Kidney (tissue), 14 donors: Measurements from ENCODE around the gene CYRIA. TPM values are rescaled to one million over a fixed set of nuclear protein-coding genes. Genes with fewer than 3 reads are reported as not detected.

Experiments
- DNase-seq, 5 donors: peaks; one replicate each; pipeline ENCODE4 v3.0.0-alpha.2; 2013 to 2020
- FAIRE-seq: peaks from 2 replicates; lab custom pipeline; 2012; peaks lifted over from hg19 to GRCh38; lab: Jason Lieb, UNC
- H3K27ac ChIP-seq, 2 donors: one replicate each; pipeline ENCODE4 v1.7.0; 2013; ENCODE audit warnings: low read depth in 2 of 2, low read length in 2 of 2, inconsistent platforms in 1 of 2
- H3K27me3 ChIP-seq: one replicate; pipeline ENCODE4 v1.7.1; 2013; ENCODE audit warnings: low read length, inconsistent platforms; ENCODE audit not compliant: control insufficient read depth, insufficient read depth
- H3K36me3 ChIP-seq, 3 donors: one replicate each; pipeline versions ENCODE4 v1.7.0 to v1.7.1; 2013; ENCODE audit warnings: low read length in 3 of 3, control low read depth in 1 of 3, inconsistent platforms in 1 of 3; ENCODE audit not compliant: insufficient read depth in 3 of 3, control insufficient read depth in 2 of 3
- H3K4me1 ChIP-seq, 3 donors: one replicate each; pipeline versions ENCODE4 v1.7.0 to v1.7.1; 2013; ENCODE audit warnings: low read length in 3 of 3, inconsistent platforms in 1 of 3, low read depth in 1 of 3; ENCODE audit not compliant: control insufficient read depth in 2 of 3, insufficient read depth in 2 of 3
- H3K4me3 ChIP-seq, 3 donors: one replicate each; pipeline versions ENCODE4 v1.7.0 to v1.8.1; 2013; ENCODE audit warnings: low read length in 3 of 3, control low read depth in 1 of 3, inconsistent platforms in 1 of 3
- H3K9ac ChIP-seq, 3 donors: one replicate each; pipeline versions ENCODE4 v1.7.0 to v1.7.1; 2013; ENCODE audit warnings: low read length in 3 of 3, control low read depth in 1 of 3, inconsistent platforms in 1 of 3
- H3K9me3 ChIP-seq, 3 donors: one replicate each; pipeline versions ENCODE4 v1.7.0 to v1.7.1; 2013; ENCODE audit warnings: low read length in 3 of 3, control low read depth in 1 of 3, inconsistent platforms in 1 of 3; ENCODE audit not compliant: control insufficient read depth in 2 of 3, insufficient read depth in 1 of 3
- CTCF ChIP-seq: IDR thresholded peaks from 3 replicates; pipeline ENCODE4 v1.5.1; 2012; ENCODE audit warnings: mild to moderate bottlenecking, moderate library complexity, borderline replicate concordance; ENCODE audit not compliant: insufficient read depth; ENCODE audit errors: extremely low read depth
- intact Hi-C: fragments of 100-400 bp; cut with DNase I; formaldehyde crosslinking; loops from one replicate; pipeline ENCODE4 v1.11.1; 2022
- polyA plus RNA-seq: library from polyadenylated mRNA; stranded (reverse); fragments of 350-450 nt; fragmentation: Illumina TruSeq; extraction: RNeasy Lipid Tissue Mini Kit (QIAGEN cat#74804); gene quantifications from one replicate; pipeline ENCODE4 v1.2.3, GENCODE V29; 2014; ENCODE audit warnings: low read depth, low replicate concordance; ENCODE audit not compliant: insufficient read depth
- total RNA-seq: library from RNA; stranded (reverse); fragmentation: NEBNext Ultra II Directional; extraction: Animal tissue kit (Norgen Biotek cat#: 25700); gene quantifications from one replicate; pipeline ENCODE4 v1.2.1, GENCODE V29; 2021
- donor health status: control.
- donor health status: control.
- donor health status: control.
- donor health status: control.
- donor health status: control.
- donor health status: DM: yes; HTN: yes; CAD: no.
- donor health status: Normal renal cell carcinoma (clear cell type).

The CYRIA gene
- total and polyA plus RNA-seq, 2 donors from 2014 or later = 1.0 to 11.8 TPM

GRCh38 chr2:16641509-16641908 lies 24.1 kb downstream of the CYRIA start:
- TF ChIP-seq CTCF = no peak
- H3K4me1 ChIP-seq = no peaks in the 10 kb centered on the region
- H3K9me3 ChIP-seq = no peaks in the 10 kb centered on the region
- H3K27ac ChIP-seq = no peak overlapping the region
- intact Hi-C loops = no loop called here
- H3K9ac ChIP-seq = no peak overlapping the region
- DNase-seq = no peak
- H3K27me3 ChIP-seq = no peaks in the 10 kb centered on the region
- H3K4me3 ChIP-seq = no peak overlapping the region
- no peaks in the 10 kb centered on the region for H3K36me3 ChIP-seq
- FAIRE-seq = no peak

GRCh38 chr2:16640867-16641266 lies 24.8 kb downstream of the CYRIA start:
- Histone ChIP-seq H3K9me3 (no peaks in the 10 kb centered on the region), H3K27ac (no peak overlapping the region), H3K36me3 (no peaks in the 10 kb centered on the region), H3K4me3 (no peak overlapping the region), H3K27me3 (no peaks in the 10 kb centered on the region), H3K9ac (no peak overlapping the region), H3K4me1 (no peaks in the 10 kb centered on the region)
- no peak for TF ChIP-seq CTCF
- FAIRE-seq (no peak), DNase-seq (peak in 1 of 5 donors; percentile 81)
- intact Hi-C loops = no loop called here

- no peaks in the 10 kb centered on the region for H3K4me1 ChIP-seq
- no peak overlapping the region for H3K4me3 ChIP-seq
- DNase-seq = no peak
- no peak for TF ChIP-seq CTCF
- H3K9me3 ChIP-seq = no peaks in the 10 kb centered on the region
- no peak overlapping the region for H3K9ac ChIP-seq
- no peaks in the 10 kb centered on the region for H3K27me3 ChIP-seq
- intact Hi-C loops = no loop called here
- no peak overlapping the region for H3K27ac ChIP-seq
- FAIRE-seq = no peak
- no peaks in the 10 kb centered on the region for H3K36me3 ChIP-seq
Measured at GRCh38 chr2:16640001-16640700, 25.5 kb downstream of the CYRIA start.

GRCh38 chr2:16639431-16639830 lies 26.2 kb downstream of the CYRIA start:
- TF ChIP-seq CTCF = no peak
- H3K27ac ChIP-seq = no peak overlapping the region
- FAIRE-seq = no peak
- H3K36me3 ChIP-seq = no peaks in the 10 kb centered on the region
- no peaks in the 10 kb centered on the region for H3K27me3 ChIP-seq
- H3K9ac ChIP-seq = no peak overlapping the region
- H3K4me3 ChIP-seq = no peak overlapping the region
- intact Hi-C loops = no loop called here
- DNase-seq = no peak
- no peaks in the 10 kb centered on the region for H3K9me3 ChIP-seq
- H3K4me1 ChIP-seq = no peaks in the 10 kb centered on the region
